ENCODE results near the gene CDK6. TPM values are rescaled to one million over a fixed set of nuclear protein-coding genes. Genes with fewer than 3 reads are reported as not detected.
A peak's percentile ranks its signal among the peaks of the same experiment; 100 is the strongest.

CDK6 gene
- total and polyA plus RNA-seq, 9 of the 15 experiments (the other 6 are each of a cell fraction or from before 2014, with no cell fraction given) = 7.6 to 109 (median 44.4) TPM

- no peak for TF ChIP-seq HDAC6 (IDR thresholded peaks at IDR 0.05; ENCODE audit: low read depth, low read length)
- no peak for TF ChIP-seq ZNF324 (CRISPR knock-in tag; IDR thresholded peaks at IDR 0.05)
- TF ChIP-seq, protein P1, sequence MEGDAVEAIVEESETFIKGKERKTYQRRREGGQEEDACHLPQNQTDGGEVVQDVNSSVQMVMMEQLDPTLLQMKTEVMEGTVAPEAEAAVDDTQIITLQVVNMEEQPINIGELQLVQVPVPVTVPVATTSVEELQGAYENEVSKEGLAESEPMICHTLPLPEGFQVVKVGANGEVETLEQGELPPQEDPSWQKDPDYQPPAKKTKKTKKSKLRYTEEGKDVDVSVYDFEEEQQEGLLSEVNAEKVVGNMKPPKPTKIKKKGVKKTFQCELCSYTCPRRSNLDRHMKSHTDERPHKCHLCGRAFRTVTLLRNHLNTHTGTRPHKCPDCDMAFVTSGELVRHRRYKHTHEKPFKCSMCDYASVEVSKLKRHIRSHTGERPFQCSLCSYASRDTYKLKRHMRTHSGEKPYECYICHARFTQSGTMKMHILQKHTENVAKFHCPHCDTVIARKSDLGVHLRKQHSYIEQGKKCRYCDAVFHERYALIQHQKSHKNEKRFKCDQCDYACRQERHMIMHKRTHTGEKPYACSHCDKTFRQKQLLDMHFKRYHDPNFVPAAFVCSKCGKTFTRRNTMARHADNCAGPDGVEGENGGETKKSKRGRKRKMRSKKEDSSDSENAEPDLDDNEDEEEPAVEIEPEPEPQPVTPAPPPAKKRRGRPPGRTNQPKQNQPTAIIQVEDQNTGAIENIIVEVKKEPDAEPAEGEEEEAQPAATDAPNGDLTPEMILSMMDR (IDR thresholded peaks at IDR 0.05 in 2 of 3, conservative IDR thresholded peaks at IDR 0.05 in 1 of 3; ENCODE audit: insufficient read depth in 2 of 3, low read depth in 1 of 3, low read length in 3 of 3) = no peak
These were observed 224.6 kb downstream of the CDK6 start (continued) for GRCh38 chr7:92611735-92612134.

DNA sequence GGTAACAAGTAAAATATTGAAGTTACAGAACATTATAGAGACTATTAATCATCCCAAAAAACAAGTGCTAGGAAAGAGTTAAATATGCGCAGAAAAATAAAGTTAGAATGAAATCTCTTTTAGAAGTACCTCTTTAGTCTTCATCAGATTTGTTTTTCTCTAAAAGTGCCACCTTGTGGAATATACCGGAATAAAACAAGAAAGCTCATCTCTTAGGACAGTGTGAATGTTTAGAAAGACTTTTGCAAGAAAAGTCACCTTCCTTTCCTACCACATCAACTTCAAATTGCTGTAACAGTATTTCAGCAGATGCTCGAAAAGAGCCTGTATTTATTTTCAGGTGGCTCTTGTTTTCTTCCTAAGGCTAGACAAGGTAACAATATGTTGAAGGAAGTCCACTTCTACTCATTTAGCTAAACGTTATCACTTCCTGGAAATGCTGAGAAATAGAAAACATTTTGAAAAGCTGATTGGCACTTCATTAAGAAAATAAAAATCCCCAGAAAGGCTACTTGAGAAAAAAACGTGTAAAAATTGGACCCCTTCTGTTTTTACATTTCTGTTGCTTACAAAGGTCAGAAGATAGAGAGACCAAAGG is 226.4 kb downstream of the CDK6 start:
- no peaks in the 10 kb centered on the region for H3K79me2 ChIP-seq (ENCODE audit: control insufficient read depth, insufficient read depth, low read length)
- H3K27ac ChIP-seq (ENCODE audit: extremely low read depth, low read depth, low read length) = no peak overlapping the region
- in situ Hi-C loops (cut with MboI) = no loop called here
- FAIRE-seq = peak; percentile 49
- CTCF ChIA-PET (ENCODE audit: low intra/inter-chr PET ratio) = interaction anchor here (0.6 to 0.7 kb wide), 2 partner anchors 10 to 163 kb away, joined by 3 read pairs; no protein-coding TSS in a partner anchor
- no peaks in the 10 kb centered on the region for H4K20me1 ChIP-seq (replicated peaks; ENCODE audit: control insufficient read depth, insufficient read depth, low read length)
- no peak overlapping the region for H3K4me2 ChIP-seq (ENCODE audit: insufficient read depth, low read length)
- no peaks in the 10 kb centered on the region for H3K9me1 ChIP-seq (ENCODE audit: control insufficient read depth, insufficient read depth, low read length)
- H3K4me3 ChIP-seq = no peak overlapping the region
- no peaks in the 10 kb centered on the region for H3K9me3 ChIP-seq (replicated peaks; ENCODE audit: control insufficient read depth, insufficient read depth, low read depth, low read length)
- WGBS (ENCODE audit: insufficient coverage, low coverage, missing lambda C conversion rate) = 26% methylated on average over 5 of the region's 5 CpGs
- POLR2A ChIA-PET = interaction anchor here (0.6 to 1.3 kb wide), 4 partner anchors 9 to 454 kb away, joined by 3 to 4 read pairs (median 3); partner anchors contain the start of gene FAM133B
- H3K27me3 ChIP-seq (ENCODE audit: control insufficient read depth in 2 of 2, insufficient read depth in 2 of 2, low read length in 2 of 2) = no peaks in the 10 kb centered on the region
- DNase-seq (ENCODE audit: extremely low read depth in 1 of 4, low spot score in 3 of 4) = peak in 1 of 4 experiments; percentile 42
- BruUV-seq (replicated peaks) = no TSS peak
- H3K4me1 ChIP-seq (replicated peaks in 1 of 2; ENCODE audit: control insufficient read depth in 2 of 2, insufficient read depth in 2 of 2, low read length in 2 of 2) = peaks cover 0 to 5% of the 10 kb centered on the region in 2 experiments; a peak in 3 of 5 replicates
- no peak overlapping the region for H3K9ac ChIP-seq (ENCODE audit: insufficient read depth in 1 of 2, low read depth in 2 of 2, low read length in 2 of 2)
- peaks cover 21% of the 10 kb centered on the region for H3K36me3 ChIP-seq (ENCODE audit: control insufficient read depth, insufficient read depth, low read length)
- H2AFZ ChIP-seq (ENCODE audit: low read depth, low read length) = no peak overlapping the region
- intact Hi-C loops (cut with micrococcal nuclease) = no loop called here
- ATAC-seq = peak; percentile 77
- TF ChIP-seq, protein P2, sequence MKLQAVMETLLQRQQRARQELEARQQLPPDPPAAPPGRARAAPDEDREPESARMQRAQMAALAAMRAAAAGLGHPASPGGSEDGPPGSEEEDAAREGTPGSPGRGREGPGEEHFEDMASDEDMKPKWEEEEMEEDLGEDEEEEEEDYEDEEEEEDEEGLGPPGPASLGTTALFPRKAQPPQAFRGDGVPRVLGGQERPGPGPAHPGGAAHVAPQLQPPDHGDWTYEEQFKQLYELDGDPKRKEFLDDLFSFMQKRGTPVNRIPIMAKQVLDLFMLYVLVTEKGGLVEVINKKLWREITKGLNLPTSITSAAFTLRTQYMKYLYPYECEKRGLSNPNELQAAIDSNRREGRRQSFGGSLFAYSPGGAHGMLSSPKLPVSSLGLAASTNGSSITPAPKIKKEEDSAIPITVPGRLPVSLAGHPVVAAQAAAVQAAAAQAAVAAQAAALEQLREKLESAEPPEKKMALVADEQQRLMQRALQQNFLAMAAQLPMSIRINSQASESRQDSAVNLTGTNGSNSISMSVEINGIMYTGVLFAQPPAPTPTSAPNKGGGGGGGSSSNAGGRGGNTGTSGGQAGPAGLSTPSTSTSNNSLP (IDR thresholded peaks at IDR 0.05; ENCODE audit: borderline replicate concordance, low read depth, low read length) = peak; percentile 56; the same call in 1 of the 2 replicates
- TF ChIP-seq ZFP36 (IDR thresholded peaks at IDR 0.05; ENCODE audit: low read depth, low read length, partially characterized antibody) = no peak
- no peak for TF ChIP-seq BACH1 (tag; IDR thresholded peaks at IDR 0.05)
- TF ChIP-seq, protein P1 (IDR thresholded peaks at IDR 0.05 in 2 of 3, conservative IDR thresholded peaks at IDR 0.05 in 1 of 3; ENCODE audit: insufficient read depth in 2 of 3, low read depth in 1 of 3, low read length in 3 of 3) = peak in 2 of 3 experiments; percentile 42 to 47; a peak in 3 of 6 replicates
- TF ChIP-seq VEZF1 (CRISPR knock-in tag; IDR thresholded peaks at IDR 0.05) = 0 out of 2 replicates have a peak, but pooled peaks have one; percentile 14
- peak; percentile 25 to 48; a peak in 3 of 4 replicates for TF ChIP-seq RAD21 (CRISPR knock-in tag; conservative IDR thresholded peaks at IDR 0.05 in 1 of 2, IDR thresholded peaks at IDR 0.05 in 1 of 2)
- 0 out of 2 replicates have a peak, but pooled peaks have one; percentile 4 for TF ChIP-seq SMC3 (conservative IDR thresholded peaks at IDR 0.05; ENCODE audit: insufficient read depth, low read depth, low read length)
- no peak for TF ChIP-seq SMARCA4 (IDR thresholded peaks at IDR 0.05)

Data from K562 (cell line).